ENCODE measurements around the gene AATF. TPM values are rescaled to one million over a fixed set of nuclear protein-coding genes. Genes with fewer than 3 reads are reported as not detected.

Gene AATF
- polyA plus RNA-seq, 2 of the 4 experiments (the other 2 are of a cell fraction), result 51.9 to 120 TPM

DNA sequence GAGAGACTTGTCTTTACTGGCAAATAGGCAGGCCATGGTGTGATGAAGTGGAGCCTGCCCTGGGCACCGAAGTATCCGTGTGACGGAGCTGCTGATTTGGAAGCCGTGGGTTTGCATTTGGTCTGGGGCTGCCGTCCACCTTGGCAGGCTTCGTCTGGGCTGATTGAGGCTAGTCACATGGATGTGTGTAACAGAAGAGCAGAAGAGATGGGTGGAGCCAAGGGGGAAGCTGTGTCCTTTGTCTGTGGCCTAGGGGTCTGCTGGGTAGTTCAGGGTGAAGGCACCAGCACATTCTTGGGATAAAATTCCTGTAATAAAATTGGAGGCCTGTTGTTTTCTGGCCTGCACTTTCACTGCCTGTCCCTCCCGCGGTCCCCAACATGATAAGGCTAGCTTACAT is 106.1 kb downstream of the AATF start:
- POLR2A ChIA-PET, result no interaction called here
- 95% methylated on average over 8 of the region's 8 CpGs for WGBS (ENCODE audit: missing lambda C conversion rate)
- CTCF ChIA-PET, result interaction anchor here (1.2 to 12.2 kb wide), 6 partner anchors 8 to 429 kb away, joined by 3 to 118 read pairs (median 6); no protein-coding TSS in a partner anchor
- H3K9me3 ChIP-seq, result no peaks in the 10 kb centered on the region
- TF ChIP-seq EP300 (IDR thresholded peaks at IDR 0.05) (no peak), MYC (IDR thresholded peaks at IDR 0.05; ENCODE audit: borderline replicate concordance, low read length) (no peak), CHD2 (IDR thresholded peaks at IDR 0.05; ENCODE audit: low read length, partially characterized antibody) (no peak), GATA3 (IDR thresholded peaks at IDR 0.05; ENCODE audit: borderline replicate concordance) (no peak), ZFP36 (IDR thresholded peaks at IDR 0.05; ENCODE audit: borderline replicate concordance, partially characterized antibody) (no peak), POLR2A (IDR thresholded peaks at IDR 0.05; ENCODE audit: low read length) (no peak), FOXS1 (CRISPR knock-in tag; IDR thresholded peaks at IDR 0.05) (no peak), NPAS2 (CRISPR knock-in tag; IDR thresholded peaks at IDR 0.05; ENCODE audit: borderline replicate concordance) (no peak)
- no peak for ATAC-seq
- FAIRE-seq, result no peak
- H3K4me3 ChIP-seq, result no peak overlapping the region
- DNase-seq (ENCODE audit: low read depth in 1 of 2, low spot score in 1 of 2), result no peak
- no peak overlapping the region for H3K4me2 ChIP-seq
- no peaks in the 10 kb centered on the region for H3K4me1 ChIP-seq
- H3K27ac ChIP-seq, result no peak overlapping the region

DNA sequence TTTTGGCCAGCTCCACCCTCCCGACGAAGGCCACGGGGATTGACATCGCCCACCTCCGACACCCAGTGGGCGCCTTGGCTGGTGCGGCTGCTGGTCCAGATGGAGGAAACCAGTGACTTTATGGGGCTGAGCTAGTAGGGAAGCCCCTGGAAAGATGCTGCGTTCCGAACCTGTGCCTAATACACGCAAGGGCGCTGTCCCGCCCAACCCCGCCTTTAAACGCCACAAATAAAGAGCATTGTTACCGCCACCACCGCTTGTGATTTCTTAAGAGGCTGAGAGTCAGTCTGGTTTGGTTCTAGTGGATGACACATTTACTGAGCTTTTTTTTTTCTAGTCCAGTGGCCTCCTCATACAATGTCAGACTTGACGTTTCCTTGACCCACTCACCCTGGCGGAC is 107.9 kb downstream of the AATF start:
- Histone ChIP-seq H3K4me2 (no peak overlapping the region), H3K4me1 (no peaks in the 10 kb centered on the region), H3K4me3 (no peak overlapping the region), H3K9me3 (no peaks in the 10 kb centered on the region), H3K27ac (no peak overlapping the region)
- POLR2A ChIA-PET, result no interaction called here
- TF ChIP-seq ZC3H11A (IDR thresholded peaks at IDR 0.05) (no peak), PHF8 (IDR thresholded peaks at IDR 0.05; ENCODE audit: borderline replicate concordance, low read depth) (no peak), CEBPB (IDR thresholded peaks at IDR 0.05) (no peak), POLR2A (IDR thresholded peaks at IDR 0.05; ENCODE audit: low read length) (no peak), ZFP36 (IDR thresholded peaks at IDR 0.05; ENCODE audit: borderline replicate concordance, partially characterized antibody) (no peak), TFCP2L1 (CRISPR knock-in tag; IDR thresholded peaks at IDR 0.05) (no peak), ZSCAN20 (CRISPR knock-in tag; IDR thresholded peaks at IDR 0.05) (no peak), HOXB13 (CRISPR knock-in tag; IDR thresholded peaks at IDR 0.05; ENCODE audit: low read depth) (no peak), MAFK (IDR thresholded peaks at IDR 0.05; ENCODE audit: partially characterized antibody) (no peak), CHD4 (IDR thresholded peaks at IDR 0.05; ENCODE audit: borderline replicate concordance) (no peak), ESRRA (IDR thresholded peaks at IDR 0.05; ENCODE audit: borderline replicate concordance, low read length) (no peak), RNF2 (IDR thresholded peaks at IDR 0.05; ENCODE audit: borderline replicate concordance, low read depth) (no peak), HEYL (CRISPR knock-in tag; IDR thresholded peaks at IDR 0.05) (no peak), NPAS2 (CRISPR knock-in tag; IDR thresholded peaks at IDR 0.05; ENCODE audit: borderline replicate concordance) (no peak)
- TF ChIP-seq, protein P1, sequence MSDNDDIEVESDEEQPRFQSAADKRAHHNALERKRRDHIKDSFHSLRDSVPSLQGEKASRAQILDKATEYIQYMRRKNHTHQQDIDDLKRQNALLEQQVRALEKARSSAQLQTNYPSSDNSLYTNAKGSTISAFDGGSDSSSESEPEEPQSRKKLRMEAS (IDR thresholded peaks at IDR 0.05), result no peak
- TF ChIP-seq, protein P2, sequence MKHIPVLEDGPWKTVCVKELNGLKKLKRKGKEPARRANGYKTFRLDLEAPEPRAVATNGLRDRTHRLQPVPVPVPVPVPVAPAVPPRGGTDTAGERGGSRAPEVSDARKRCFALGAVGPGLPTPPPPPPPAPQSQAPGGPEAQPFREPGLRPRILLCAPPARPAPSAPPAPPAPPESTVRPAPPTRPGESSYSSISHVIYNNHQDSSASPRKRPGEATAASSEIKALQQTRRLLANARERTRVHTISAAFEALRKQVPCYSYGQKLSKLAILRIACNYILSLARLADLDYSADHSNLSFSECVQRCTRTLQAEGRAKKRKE (CRISPR knock-in tag; IDR thresholded peaks at IDR 0.05; ENCODE audit: low read depth), result no peak
- 92% methylated on average over 18 of the region's 18 CpGs for WGBS (ENCODE audit: missing lambda C conversion rate)
- FAIRE-seq (no peak), ATAC-seq (no peak), DNase-seq (ENCODE audit: low read depth in 1 of 2, low spot score in 1 of 2) (no peak)
- CTCF ChIA-PET, result interaction anchor here (0.6 to 12.2 kb wide), 5 partner anchors 9 to 449 kb away, joined by 3 to 118 read pairs (median 7); no protein-coding TSS in a partner anchor

DNA sequence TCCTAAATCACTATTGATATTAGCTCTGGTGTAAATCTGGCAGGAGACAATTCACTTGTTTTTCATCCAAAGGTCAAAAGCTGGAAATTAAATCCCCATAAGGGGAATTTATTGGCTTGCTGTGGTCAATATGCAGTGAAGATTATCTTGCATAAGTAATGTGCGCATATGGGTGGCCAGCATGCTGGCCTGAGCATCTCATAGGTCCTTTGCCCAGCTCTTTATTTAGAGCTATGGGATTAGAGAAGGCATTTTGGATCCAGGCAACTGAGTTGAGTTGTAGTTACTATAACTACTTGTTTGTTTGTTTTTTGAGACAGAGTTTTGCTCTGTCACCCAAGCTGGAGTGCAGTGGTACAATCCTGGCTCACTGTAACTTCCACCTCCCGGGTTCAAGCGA is 110.7 kb downstream of the AATF start:
- POLR2A ChIA-PET, result no interaction called here
- Histone ChIP-seq H3K4me2 (no peak overlapping the region), H3K4me1 (no peaks in the 10 kb centered on the region), H3K9me3 (no peaks in the 10 kb centered on the region), H3K27ac (no peak overlapping the region), H3K4me3 (no peak overlapping the region)
- FAIRE-seq (no peak), ATAC-seq (no peak), DNase-seq (ENCODE audit: low read depth in 1 of 2, low spot score in 1 of 2) (no peak)
- no peak for TF ChIP-seq NR3C1 (IDR thresholded peaks at IDR 0.05)
- TF ChIP-seq FOSB (CRISPR knock-in tag; IDR thresholded peaks at IDR 0.05), result no peak
- TF ChIP-seq ZC3H11A (IDR thresholded peaks at IDR 0.05), result no peak
- WGBS (ENCODE audit: missing lambda C conversion rate), result 94% methylated on average over 3 of the region's 3 CpGs
- CTCF ChIA-PET, result interaction anchor here (1.2 to 12.2 kb wide), 5 partner anchors 9 to 457 kb away, joined by 4 to 118 read pairs (median 5); no protein-coding TSS in a partner anchor
